ENCODE measurements around the gene RSRC1. TPM values are rescaled to one million over a fixed set of nuclear protein-coding genes. Genes with fewer than 3 reads are reported as not detected.

RSRC1 gene
- total RNA-seq, 1 experiment from 2014 or later = 60.3 TPM

DNA sequence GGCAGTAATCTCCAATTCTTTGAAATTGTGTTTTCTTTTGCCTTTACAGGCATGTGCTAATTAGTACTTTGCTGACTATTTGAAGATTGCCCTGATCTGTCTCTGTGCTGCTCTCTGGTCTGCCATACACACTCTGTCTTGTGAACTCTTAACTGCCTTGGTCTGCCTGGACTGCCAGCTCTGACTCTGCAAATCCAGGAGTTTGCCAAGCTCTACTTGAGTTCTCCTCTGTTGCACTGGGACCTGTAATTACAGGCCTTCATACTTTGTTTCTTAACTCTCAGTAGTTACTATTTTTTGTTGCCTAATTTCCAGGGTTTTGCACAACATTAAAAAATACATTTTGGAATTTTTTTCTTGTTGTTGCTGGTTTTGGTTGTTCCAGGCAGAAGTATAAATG, 155.0 kb downstream of the RSRC1 start:
- Histone ChIP-seq H4K20me1 (ENCODE audit: insufficient read depth) (peaks cover 5% of the 10 kb centered on the region; the same call in 1 of the 2 replicates), H3F3A (ENCODE audit: insufficient read depth, low read depth) (no peaks in the 10 kb centered on the region), H3K27me3 (ENCODE audit: insufficient read depth, low read depth) (no peaks in the 10 kb centered on the region), H3K9me2 (ENCODE audit: insufficient read depth) (no peaks in the 10 kb centered on the region), H3K4me1 (replicated peaks; ENCODE audit: insufficient read depth) (no peaks in the 10 kb centered on the region), H3K36me3 (ENCODE audit: low read depth) (0 out of 2 replicates have a peak, but pooled peaks cover 12% of the 10 kb centered on the region), H3K4me2 (no peak overlapping the region), H2AFZ (no peak overlapping the region), H3K9me3 (ENCODE audit: insufficient read depth, low read depth) (peaks cover 20% of the 10 kb centered on the region; the same call in 1 of the 2 replicates), H3K27ac (no peak overlapping the region), H3K4me3 (no peak overlapping the region), H3K79me2 (ENCODE audit: low read depth) (no peaks in the 10 kb centered on the region)
- TF ChIP-seq, protein P1, sequence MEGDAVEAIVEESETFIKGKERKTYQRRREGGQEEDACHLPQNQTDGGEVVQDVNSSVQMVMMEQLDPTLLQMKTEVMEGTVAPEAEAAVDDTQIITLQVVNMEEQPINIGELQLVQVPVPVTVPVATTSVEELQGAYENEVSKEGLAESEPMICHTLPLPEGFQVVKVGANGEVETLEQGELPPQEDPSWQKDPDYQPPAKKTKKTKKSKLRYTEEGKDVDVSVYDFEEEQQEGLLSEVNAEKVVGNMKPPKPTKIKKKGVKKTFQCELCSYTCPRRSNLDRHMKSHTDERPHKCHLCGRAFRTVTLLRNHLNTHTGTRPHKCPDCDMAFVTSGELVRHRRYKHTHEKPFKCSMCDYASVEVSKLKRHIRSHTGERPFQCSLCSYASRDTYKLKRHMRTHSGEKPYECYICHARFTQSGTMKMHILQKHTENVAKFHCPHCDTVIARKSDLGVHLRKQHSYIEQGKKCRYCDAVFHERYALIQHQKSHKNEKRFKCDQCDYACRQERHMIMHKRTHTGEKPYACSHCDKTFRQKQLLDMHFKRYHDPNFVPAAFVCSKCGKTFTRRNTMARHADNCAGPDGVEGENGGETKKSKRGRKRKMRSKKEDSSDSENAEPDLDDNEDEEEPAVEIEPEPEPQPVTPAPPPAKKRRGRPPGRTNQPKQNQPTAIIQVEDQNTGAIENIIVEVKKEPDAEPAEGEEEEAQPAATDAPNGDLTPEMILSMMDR (conservative IDR thresholded peaks at IDR 0.05) = no peak
- BruUV-seq (replicated peaks) = no TSS peak
- ChIA-PET POLR2A (ENCODE audit: unreplicated experiment) (interaction anchor here (0.6 kb wide), 1 partner anchor 155 kb away, joined by 28 read pairs; the partner anchor contains the start of gene RSRC1), CTCF (no interaction called here)
- intact Hi-C loops (cut with micrococcal nuclease; ENCODE audit: unreplicated experiment) = no loop called here
- no peak for DNase-seq

DNA sequence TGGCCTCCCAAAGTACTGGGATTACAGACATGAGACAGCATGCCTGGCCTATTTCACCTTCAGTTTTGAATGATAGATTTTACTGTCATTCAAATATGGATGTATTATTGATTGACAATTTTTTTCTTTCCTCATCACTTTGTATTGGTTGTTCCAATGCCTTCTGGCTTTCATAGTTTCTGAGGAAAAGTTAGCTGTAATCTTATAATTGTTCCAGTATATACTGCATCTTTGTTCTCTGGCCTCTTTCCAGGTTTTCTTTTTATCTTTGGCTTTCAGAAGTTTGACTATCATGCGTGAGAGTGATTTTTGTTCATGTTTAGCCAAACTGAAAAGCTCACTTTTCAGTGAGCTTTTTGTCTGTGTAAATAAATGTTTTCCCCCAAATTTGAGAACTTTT, 157.1 kb downstream of the RSRC1 start:
- TF ChIP-seq EZH2 (IDR thresholded peaks at IDR 0.05; ENCODE audit: low read depth) = no peak
- TF ChIP-seq, protein P1 (conservative IDR thresholded peaks at IDR 0.05) = no peak

DNA sequence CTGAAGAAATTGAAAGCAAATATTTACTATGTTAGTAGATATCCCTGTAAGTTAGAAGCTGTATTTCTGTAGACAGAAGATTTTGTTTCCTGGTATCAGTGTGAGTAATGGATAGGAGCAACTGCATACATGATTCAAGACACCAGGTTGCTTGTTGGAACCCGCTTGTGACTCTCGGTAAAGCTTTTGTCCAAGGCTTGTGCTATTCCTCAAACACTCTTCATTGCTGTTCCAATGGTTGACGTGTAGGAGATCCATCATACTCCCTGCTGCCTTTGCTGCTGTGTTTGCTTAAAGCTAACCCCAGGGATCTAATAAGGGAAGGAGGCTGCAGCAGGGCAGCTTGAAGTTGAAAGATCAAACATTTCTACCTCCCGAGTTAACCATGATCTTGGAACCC, 160.1 kb downstream of the RSRC1 start:
- no peak for DNase-seq
- POLR2A ChIA-PET (ENCODE audit: unreplicated experiment) = no interaction called here
- Histone ChIP-seq H3K9me3 (ENCODE audit: insufficient read depth, low read depth) (peaks cover 20% of the 10 kb centered on the region; the same call in 1 of the 2 replicates), H3K36me3 (ENCODE audit: low read depth) (0 out of 2 replicates have a peak, but pooled peaks cover 12% of the 10 kb centered on the region), H3K9me2 (ENCODE audit: insufficient read depth) (no peaks in the 10 kb centered on the region), H3K4me1 (replicated peaks; ENCODE audit: insufficient read depth) (no peaks in the 10 kb centered on the region), H3K27ac (no peak overlapping the region), H3K79me2 (ENCODE audit: low read depth) (no peaks in the 10 kb centered on the region), H2AFZ (no peak overlapping the region), H3K4me2 (no peak overlapping the region), H3K27me3 (ENCODE audit: insufficient read depth, low read depth) (no peaks in the 10 kb centered on the region), H3F3A (ENCODE audit: insufficient read depth, low read depth) (no peaks in the 10 kb centered on the region), H4K20me1 (ENCODE audit: insufficient read depth) (no peaks in the 10 kb centered on the region), H3K4me3 (no peak overlapping the region)
- CTCF ChIA-PET = no interaction called here
- BruUV-seq (replicated peaks) = no TSS peak
- TF ChIP-seq, protein P1 (conservative IDR thresholded peaks at IDR 0.05) = no peak
- no peak for TF ChIP-seq EZH2 (IDR thresholded peaks at IDR 0.05; ENCODE audit: low read depth)
- intact Hi-C loops (cut with micrococcal nuclease; ENCODE audit: unreplicated experiment) = no loop called here

More for the DNA sequence above, 157.1 kb downstream of the RSRC1 start:
- intact Hi-C loops (cut with micrococcal nuclease; ENCODE audit: unreplicated experiment) = no loop called here
- POLR2A ChIA-PET (ENCODE audit: unreplicated experiment) = interaction anchor here (0.7 kb wide), 1 partner anchor 485 kb away, joined by 3 read pairs; no protein-coding TSS in a partner anchor
- Histone ChIP-seq H3K79me2 (ENCODE audit: low read depth) (no peaks in the 10 kb centered on the region), H3K36me3 (ENCODE audit: low read depth) (0 out of 2 replicates have a peak, but pooled peaks cover 12% of the 10 kb centered on the region), H3K27me3 (ENCODE audit: insufficient read depth, low read depth) (no peaks in the 10 kb centered on the region), H3F3A (ENCODE audit: insufficient read depth, low read depth) (no peaks in the 10 kb centered on the region), H4K20me1 (ENCODE audit: insufficient read depth) (no peaks in the 10 kb centered on the region), H3K4me3 (no peak overlapping the region), H3K4me2 (no peak overlapping the region), H2AFZ (no peak overlapping the region), H3K9me3 (ENCODE audit: insufficient read depth, low read depth) (peaks cover 20% of the 10 kb centered on the region; the same call in 1 of the 2 replicates), H3K4me1 (replicated peaks; ENCODE audit: insufficient read depth) (no peaks in the 10 kb centered on the region), H3K9me2 (ENCODE audit: insufficient read depth) (no peaks in the 10 kb centered on the region), H3K27ac (no peak overlapping the region)
- no peak for DNase-seq
- no TSS peak for BruUV-seq (replicated peaks)
- CTCF ChIA-PET = no interaction called here

All from PC-9 (cell line).